H9 (cell line): Measurements from ENCODE around the gene OR10H1. TPM values are rescaled to one million over a fixed set of nuclear protein-coding genes. Genes with fewer than 3 reads are reported as not detected.

Source experiments
- DNase-seq: peaks from one replicate; pipeline ENCODE4 v3.0.0-alpha.2; 2017
- H2AFZ ChIP-seq: one replicate; pipeline ENCODE4 v1.6.1; 2013; ENCODE audit warnings: mild to moderate bottlenecking, low read length, control low read depth, moderate library complexity
- H2AK5ac ChIP-seq: 2 replicates; pipeline ENCODE4 v1.6.1; 2013; ENCODE audit warnings: low read length, control low read depth, mixed read lengths; ENCODE audit not compliant: insufficient read length
- H2BK120ac ChIP-seq: one replicate; pipeline ENCODE4 v1.6.1; 2013; ENCODE audit warnings: low read depth, mild to moderate bottlenecking, low read length, control low read depth, inconsistent platforms; ENCODE audit not compliant: poor library complexity, severe bottlenecking
- H2BK12ac ChIP-seq: 2 replicates; pipeline ENCODE4 v1.6.1; 2013; ENCODE audit warnings: low read length, control low read depth, mixed read lengths, low read depth; ENCODE audit not compliant: insufficient read length
- H2BK15ac ChIP-seq: 2 replicates; pipeline ENCODE4 v1.6.1; 2013; ENCODE audit warnings: low read depth, low read length, control low read depth
- H2BK20ac ChIP-seq: one replicate; pipeline ENCODE4 v1.6.1; 2013; ENCODE audit warnings: low read depth, mild to moderate bottlenecking, low read length, control low read depth, inconsistent platforms; ENCODE audit not compliant: poor library complexity, severe bottlenecking
- H2BK5ac ChIP-seq: 2 replicates; pipeline ENCODE4 v1.6.1; 2013; ENCODE audit warnings: low read length, control low read depth, mixed read lengths; ENCODE audit not compliant: insufficient read length
- H3K14ac ChIP-seq: 2 replicates; pipeline ENCODE4 v1.6.1; 2013; ENCODE audit warnings: low read length, control low read depth; ENCODE audit not compliant: insufficient read depth
- H3K18ac ChIP-seq: 2 replicates; pipeline ENCODE4 v1.6.1; 2013; ENCODE audit warnings: low read depth, mild to moderate bottlenecking, mixed read lengths, low read length, control low read depth; ENCODE audit not compliant: insufficient read length
- H3K23ac ChIP-seq: 2 replicates; pipeline ENCODE4 v1.6.1; 2013; ENCODE audit warnings: low read length, control low read depth, mixed read lengths, low read depth; ENCODE audit not compliant: insufficient read length
- H3K23me2 ChIP-seq: 2 replicates; pipeline ENCODE4 v1.6.1; 2013; ENCODE audit warnings: low read depth, mild to moderate bottlenecking, mixed read lengths, low read length, control low read depth; ENCODE audit not compliant: insufficient read length, poor library complexity, severe bottlenecking
- H3K27ac ChIP-seq: 2 replicates; pipeline ENCODE4 v1.5.1; 2013; ENCODE audit warnings: low read length, control low read depth, mixed read lengths, low read depth; ENCODE audit not compliant: insufficient read length
- H3K27me3 ChIP-seq: 2 replicates; pipeline ENCODE4 v1.6.1; 2013; ENCODE audit warnings: low read length, control low read depth, inconsistent platforms; ENCODE audit not compliant: insufficient read depth
- H3K4ac ChIP-seq: 2 replicates; pipeline ENCODE4 v1.6.1; 2013; ENCODE audit warnings: low read depth, mild to moderate bottlenecking, control low read depth, inconsistent platforms, low read length, moderate library complexity
- H3K4me1 ChIP-seq: 2 replicates; pipeline ENCODE4 v1.6.1; 2013; ENCODE audit warnings: low read length, control low read depth, inconsistent platforms; ENCODE audit not compliant: insufficient read depth
- H3K4me2 ChIP-seq: 2 replicates; pipeline ENCODE4 v1.6.1; 2013; ENCODE audit warnings: low read length, control low read depth, mixed read lengths; ENCODE audit not compliant: insufficient read length, insufficient read depth
- H3K56ac ChIP-seq: 2 replicates; pipeline ENCODE4 v1.6.1; 2013; ENCODE audit warnings: low read depth, mild to moderate bottlenecking, mixed read lengths, low read length, control low read depth; ENCODE audit not compliant: insufficient read length
- H3K79me1 ChIP-seq: 2 replicates; pipeline ENCODE4 v1.6.1; 2013; ENCODE audit warnings: low read depth, mild to moderate bottlenecking, moderate library complexity, low read length, control low read depth, inconsistent platforms; ENCODE audit not compliant: insufficient read depth, poor library complexity, severe bottlenecking
- H3K79me2 ChIP-seq: 2 replicates; pipeline ENCODE4 v1.6.1; 2013; ENCODE audit warnings: low read length, control low read depth, inconsistent platforms; ENCODE audit not compliant: insufficient read depth
- H3K9ac ChIP-seq: 2 replicates; pipeline ENCODE4 v1.6.1; 2013; ENCODE audit warnings: low read length, control low read depth, mixed read lengths; ENCODE audit not compliant: insufficient read length; ENCODE audit errors: extremely low read depth
- H3K9me3 ChIP-seq: one replicate; pipeline ENCODE4 v1.6.1; 2013; ENCODE audit warnings: low read depth, low read length, inconsistent platforms; ENCODE audit not compliant: control insufficient read depth
- H3T11ph ChIP-seq: one replicate; pipeline ENCODE4 v1.6.1; 2013; ENCODE audit warnings: mild to moderate bottlenecking, low read length, control low read depth, inconsistent platforms
- H4K20me1 ChIP-seq: one replicate; pipeline ENCODE4 v1.6.1; 2013; ENCODE audit not compliant: control insufficient read depth, insufficient read length, insufficient read depth
- H4K5ac ChIP-seq: 2 replicates; pipeline ENCODE4 v1.6.1; 2013; ENCODE audit warnings: low read depth, mild to moderate bottlenecking, mixed read lengths, low read length, control low read depth; ENCODE audit not compliant: insufficient read length
- H4K8ac ChIP-seq: replicated peaks from 2 replicates; pipeline ENCODE4 v1.6.1; 2013; ENCODE audit warnings: low read length, control low read depth, mixed read lengths, low read depth; ENCODE audit not compliant: insufficient read length
- H4K91ac ChIP-seq: 2 replicates; pipeline ENCODE4 v1.6.1; 2013; ENCODE audit warnings: low read depth, mild to moderate bottlenecking, moderate library complexity, mixed read lengths, low read length, control low read depth; ENCODE audit not compliant: insufficient read length
- H3K27ac Mint-ChIP-seq, 3 experiments: 2 replicates in 2 of 3; 3 replicates in 1 of 3; pipeline ENCODE4 v1.8.0; 2020 to 2021; ENCODE audit warnings: mixed read lengths in 3 of 3, mild to moderate bottlenecking in 1 of 3, moderate library complexity in 1 of 3
- H3K27me3 Mint-ChIP-seq: 2 replicates; pipeline ENCODE4 v1.8.0; 2021; ENCODE audit warnings: low read depth, mild to moderate bottlenecking, moderate library complexity, mixed read lengths
- H3K36me3 Mint-ChIP-seq, 3 experiments: 2 replicates in 2 of 3; 3 replicates in 1 of 3; pipeline ENCODE4 v1.8.0; 2020 to 2021; ENCODE audit warnings: low read depth in 3 of 3, mixed read lengths in 3 of 3; ENCODE audit not compliant: insufficient read depth in 1 of 3
- H3K4me1 Mint-ChIP-seq, 2 experiments: 2 replicates each; pipeline ENCODE4 v1.8.0; 2020; ENCODE audit warnings: mixed read lengths in 2 of 2
- H3K4me3 Mint-ChIP-seq, 2 experiments: 2 replicates in 1 of 2; 3 replicates in 1 of 2; pipeline ENCODE4 v1.8.0; 2020 to 2021; ENCODE audit warnings: mild to moderate bottlenecking in 2 of 2, mixed read lengths in 2 of 2, moderate library complexity in 1 of 2
- H3K9me3 Mint-ChIP-seq, 2 experiments: 2 replicates in 1 of 2; 3 replicates in 1 of 2; pipeline ENCODE4 v1.8.0; 2020; ENCODE audit warnings: mild to moderate bottlenecking in 2 of 2, mixed read lengths in 2 of 2, moderate library complexity in 1 of 2
- WGBS: extraction: QIAGEN DNeasy Blood & Tissue Kit; methylation state at CpG from one replicate; pipeline ENCODE4 v1.1.7; 2013; ENCODE audit warnings: missing lambda C conversion rate, low lambda C conversion rate, mixed read lengths; ENCODE audit not compliant: insufficient read length; ENCODE audit errors: extremely low coverage; 5-methylcytosine and 5-hydroxymethylcytosine counted together
- total RNA-seq: library from RNA; stranded (reverse); gene quantifications from 2 replicates; pipeline ENCODE4 v1.2.1, GENCODE V29; 2021
- TF ChIP-seq, protein P1 (sequence below): fragments of 200-600 bp; sonication (generic); conservative IDR thresholded peaks from 3 replicates; pipeline ENCODE4 v1.8.0; 2021; ENCODE audit warnings: antibody characterized with exemption, mild to moderate bottlenecking

Gene OR10H1
- total RNA-seq, 1 experiment from 2014 or later = not detected

DNA sequence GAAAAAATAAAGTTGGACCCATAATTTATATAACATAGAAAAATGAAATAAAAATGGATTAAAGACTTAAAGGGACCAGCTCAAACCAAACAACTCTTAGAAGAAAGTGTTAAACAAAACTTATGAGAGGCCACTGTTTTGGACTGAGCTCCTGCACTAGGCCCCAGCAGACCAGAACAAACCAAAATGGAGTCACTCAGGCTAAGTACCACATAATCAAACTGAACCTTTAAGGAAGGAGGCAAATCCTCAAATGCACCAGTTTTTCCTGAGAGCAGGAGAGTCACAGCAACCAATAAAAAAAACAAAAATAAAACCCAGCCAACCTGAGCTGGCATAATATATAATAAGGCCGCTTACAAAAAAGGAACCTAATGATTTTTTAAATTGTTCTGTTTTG lies 10.3 kb upstream of the OR10H1 start:
- no peak overlapping the region for H2BK5ac ChIP-seq
- H3K4me2 ChIP-seq = no peak overlapping the region
- H2BK15ac ChIP-seq = no peak overlapping the region
- H3T11ph ChIP-seq = no peak overlapping the region
- DNase-seq = no peak
- no peak overlapping the region for H3K56ac ChIP-seq
- Mint-ChIP-seq H3K4me3 (no peak overlapping the region), H3K4me1 (no peaks in the 10 kb centered on the region), H3K27me3 (0 out of 2 replicates have a peak, but pooled peaks cover 2% of the 10 kb centered on the region), H3K36me3 (peaks cover 10 to 27% (median 20%) of the 10 kb centered on the region in 3 experiments; a peak in 6 of 7 replicates), H3K27ac (no peak overlapping the region), H3K9me3 (peaks cover 68 to 89% of the 10 kb centered on the region in 2 experiments)
- H3K79me2 ChIP-seq = no peaks in the 10 kb centered on the region
- no peak overlapping the region for H3K4ac ChIP-seq
- H3K27me3 ChIP-seq = no peaks in the 10 kb centered on the region
- H4K91ac ChIP-seq = no peak overlapping the region
- H3K79me1 ChIP-seq = no peaks in the 10 kb centered on the region
- H4K20me1 ChIP-seq = no peaks in the 10 kb centered on the region
- no peaks in the 10 kb centered on the region for H3K4me1 ChIP-seq
- H4K8ac ChIP-seq = no peak overlapping the region
- WGBS = no CpG with 5 or more reads among the region's 1 CpG
- H3K9me3 ChIP-seq = peaks cover 79% of the 10 kb centered on the region
- H2AFZ ChIP-seq = no peak overlapping the region
- H4K5ac ChIP-seq = no peak overlapping the region
- TF ChIP-seq, protein P1, sequence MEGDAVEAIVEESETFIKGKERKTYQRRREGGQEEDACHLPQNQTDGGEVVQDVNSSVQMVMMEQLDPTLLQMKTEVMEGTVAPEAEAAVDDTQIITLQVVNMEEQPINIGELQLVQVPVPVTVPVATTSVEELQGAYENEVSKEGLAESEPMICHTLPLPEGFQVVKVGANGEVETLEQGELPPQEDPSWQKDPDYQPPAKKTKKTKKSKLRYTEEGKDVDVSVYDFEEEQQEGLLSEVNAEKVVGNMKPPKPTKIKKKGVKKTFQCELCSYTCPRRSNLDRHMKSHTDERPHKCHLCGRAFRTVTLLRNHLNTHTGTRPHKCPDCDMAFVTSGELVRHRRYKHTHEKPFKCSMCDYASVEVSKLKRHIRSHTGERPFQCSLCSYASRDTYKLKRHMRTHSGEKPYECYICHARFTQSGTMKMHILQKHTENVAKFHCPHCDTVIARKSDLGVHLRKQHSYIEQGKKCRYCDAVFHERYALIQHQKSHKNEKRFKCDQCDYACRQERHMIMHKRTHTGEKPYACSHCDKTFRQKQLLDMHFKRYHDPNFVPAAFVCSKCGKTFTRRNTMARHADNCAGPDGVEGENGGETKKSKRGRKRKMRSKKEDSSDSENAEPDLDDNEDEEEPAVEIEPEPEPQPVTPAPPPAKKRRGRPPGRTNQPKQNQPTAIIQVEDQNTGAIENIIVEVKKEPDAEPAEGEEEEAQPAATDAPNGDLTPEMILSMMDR = no peak
- no peak overlapping the region for H2BK12ac ChIP-seq
- no peak overlapping the region for H3K18ac ChIP-seq
- H3K9ac ChIP-seq = no peak overlapping the region
- no peak overlapping the region for H2AK5ac ChIP-seq
- H2BK20ac ChIP-seq = no peak overlapping the region
- no peak overlapping the region for H3K14ac ChIP-seq
- no peaks in the 10 kb centered on the region for H3K23me2 ChIP-seq
- H2BK120ac ChIP-seq = no peak overlapping the region
- no peak overlapping the region for H3K27ac ChIP-seq
- no peak overlapping the region for H3K23ac ChIP-seq
